GM12865 (cell line): Measurements from ENCODE around the gene JDP2.

ENCODE experiments used
- DNase-seq: peaks from one replicate; pipeline ENCODE4 v3.0.0; 2010; ENCODE audit warnings: low read depth
- H3K4me3 ChIP-seq: 2 replicates; pipeline ENCODE4 v1.5.1; 2011; ENCODE audit warnings: mild to moderate bottlenecking, low read depth, low read length, control low read depth
- TF ChIP-seq, protein P1 (sequence below): IDR thresholded peaks from 2 replicates; pipeline ENCODE4 v1.5.1; 2011; ENCODE audit warnings: low read length, control low read depth, low read depth, inconsistent platforms; ENCODE audit not compliant: insufficient read depth; ENCODE audit errors: missing control alignments

Gene JDP2

DNA sequence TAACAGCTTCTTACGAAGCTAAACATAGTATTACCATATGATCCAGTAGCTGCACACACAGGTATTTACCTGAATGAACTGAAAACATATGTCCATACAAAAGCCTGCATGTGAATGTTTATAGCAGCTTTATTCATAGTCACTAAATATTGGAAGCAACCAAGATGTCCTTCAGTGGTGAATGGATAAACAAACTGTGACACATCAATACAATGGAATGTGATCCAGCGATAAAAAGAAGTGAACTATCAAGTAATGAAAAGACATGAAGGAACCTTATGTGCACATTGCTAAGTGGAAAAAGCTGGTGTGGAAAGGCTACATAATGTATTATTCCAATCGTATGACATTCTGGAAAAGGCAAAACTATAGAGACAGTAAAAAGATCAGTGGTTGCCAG, 38.1 kb upstream of the JDP2 start:
- DNase-seq, result no peak
- TF ChIP-seq, protein P1, sequence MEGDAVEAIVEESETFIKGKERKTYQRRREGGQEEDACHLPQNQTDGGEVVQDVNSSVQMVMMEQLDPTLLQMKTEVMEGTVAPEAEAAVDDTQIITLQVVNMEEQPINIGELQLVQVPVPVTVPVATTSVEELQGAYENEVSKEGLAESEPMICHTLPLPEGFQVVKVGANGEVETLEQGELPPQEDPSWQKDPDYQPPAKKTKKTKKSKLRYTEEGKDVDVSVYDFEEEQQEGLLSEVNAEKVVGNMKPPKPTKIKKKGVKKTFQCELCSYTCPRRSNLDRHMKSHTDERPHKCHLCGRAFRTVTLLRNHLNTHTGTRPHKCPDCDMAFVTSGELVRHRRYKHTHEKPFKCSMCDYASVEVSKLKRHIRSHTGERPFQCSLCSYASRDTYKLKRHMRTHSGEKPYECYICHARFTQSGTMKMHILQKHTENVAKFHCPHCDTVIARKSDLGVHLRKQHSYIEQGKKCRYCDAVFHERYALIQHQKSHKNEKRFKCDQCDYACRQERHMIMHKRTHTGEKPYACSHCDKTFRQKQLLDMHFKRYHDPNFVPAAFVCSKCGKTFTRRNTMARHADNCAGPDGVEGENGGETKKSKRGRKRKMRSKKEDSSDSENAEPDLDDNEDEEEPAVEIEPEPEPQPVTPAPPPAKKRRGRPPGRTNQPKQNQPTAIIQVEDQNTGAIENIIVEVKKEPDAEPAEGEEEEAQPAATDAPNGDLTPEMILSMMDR, result no peak
- no peak overlapping the region for H3K4me3 ChIP-seq

DNA sequence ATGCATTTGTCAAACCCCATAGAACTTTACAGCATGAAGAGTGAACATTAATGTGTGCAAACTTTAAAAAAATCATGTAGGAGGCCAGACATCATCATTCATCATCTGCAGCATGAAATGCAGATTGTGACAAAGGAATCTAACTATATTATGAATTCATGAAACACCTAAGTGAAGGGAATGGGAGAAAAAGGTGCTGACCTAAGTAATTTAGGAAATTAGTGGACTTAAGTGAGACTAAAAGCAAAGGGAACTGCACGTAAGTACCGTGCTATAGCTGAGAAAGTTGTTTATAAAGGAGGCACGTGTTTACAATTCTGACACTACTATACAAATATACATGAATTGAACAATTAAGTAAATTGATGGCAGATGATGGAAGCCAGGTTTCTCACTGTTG, 37.6 kb upstream of the JDP2 start:
- DNase-seq, result no peak
- TF ChIP-seq, protein P1, result no peak
- no peak overlapping the region for H3K4me3 ChIP-seq

DNA sequence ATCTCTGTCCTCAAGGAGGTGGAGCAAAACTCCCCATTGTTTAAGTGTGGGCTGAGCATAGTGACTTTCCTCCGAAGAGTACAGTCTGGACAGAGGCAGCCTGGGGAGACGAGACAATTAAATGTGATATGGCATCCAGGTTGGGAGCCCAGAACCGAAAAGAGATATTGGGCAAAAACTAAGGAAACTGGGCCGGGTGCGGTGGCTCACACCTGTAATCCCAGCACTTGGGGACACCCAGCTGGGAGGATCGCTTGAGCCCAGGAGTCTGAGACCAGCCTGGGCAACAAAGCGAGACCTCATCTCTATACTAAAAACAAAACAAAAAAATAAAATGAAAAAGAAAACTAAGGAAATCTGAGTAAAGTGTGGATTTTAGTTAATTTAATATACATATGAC, 35.9 kb upstream of the JDP2 start:
- no peak for DNase-seq
- TF ChIP-seq, protein P1, result no peak
- H3K4me3 ChIP-seq, result no peak overlapping the region

DNA sequence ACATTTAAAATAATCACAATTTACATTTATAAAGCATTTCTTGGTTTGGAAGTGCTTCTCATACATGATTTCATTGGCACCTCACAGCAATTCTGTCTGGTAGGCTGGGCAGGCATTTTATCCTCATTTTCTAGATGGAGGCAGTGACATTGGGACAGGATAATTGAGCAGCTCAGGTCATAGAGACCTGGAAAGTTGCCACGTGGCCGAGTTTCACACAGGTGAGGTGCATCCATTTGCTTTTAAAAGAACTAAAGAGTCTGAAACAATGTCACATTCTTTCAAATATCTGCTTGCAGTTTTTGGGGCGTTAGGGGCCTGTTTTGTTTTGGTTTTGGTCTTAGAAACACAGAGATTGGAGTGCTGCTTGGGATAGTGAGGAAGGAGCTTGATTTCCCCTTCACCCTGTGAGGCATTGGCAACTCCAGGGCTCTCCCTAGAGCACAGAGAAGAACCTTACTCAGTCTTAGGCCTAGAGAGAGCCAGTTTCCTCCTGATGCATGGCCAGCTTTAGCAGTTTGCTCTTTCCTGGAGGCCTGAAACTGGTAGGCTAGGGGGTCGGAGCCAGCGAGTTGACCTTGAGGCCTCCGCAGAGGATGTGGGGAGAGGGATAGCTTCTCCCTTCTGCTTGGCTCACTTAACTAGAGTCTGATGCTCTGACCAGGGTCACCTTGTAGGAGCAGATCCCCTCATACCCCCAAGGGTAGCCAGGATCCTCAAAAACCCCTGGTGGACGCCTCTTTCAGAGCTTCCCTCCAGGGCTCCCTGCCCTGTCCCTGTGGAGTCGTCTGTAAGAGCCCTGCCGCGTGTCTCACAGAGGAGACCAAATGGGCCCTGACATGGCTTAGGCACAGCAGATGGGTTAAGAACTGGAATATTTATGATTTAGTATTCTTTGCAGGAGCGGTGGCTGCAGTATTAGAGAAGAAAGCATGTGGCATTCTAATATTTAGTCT, 34.9 kb upstream of the JDP2 start:
- no peak overlapping the region for H3K4me3 ChIP-seq
- no peak for DNase-seq
- TF ChIP-seq, protein P1, result no peak

DNA sequence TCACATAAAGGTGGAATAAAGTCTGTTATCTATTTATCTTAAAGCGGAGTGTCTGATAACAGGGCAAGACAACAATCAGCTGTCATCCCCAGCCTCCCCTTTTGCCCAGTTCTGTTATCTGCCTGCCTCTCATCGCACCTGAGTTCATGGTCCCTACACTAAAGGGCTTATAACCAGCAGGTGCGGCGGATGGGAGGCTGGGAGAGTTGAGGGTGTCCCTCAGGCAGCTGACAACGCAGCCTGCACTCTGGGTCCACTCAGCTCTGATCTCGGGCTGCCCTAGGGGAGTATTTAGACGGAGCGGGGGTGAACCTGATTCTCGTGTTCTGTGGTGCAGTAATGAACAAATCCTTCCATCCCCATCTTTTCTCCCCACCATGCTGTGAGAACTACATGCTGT, 34.0 kb upstream of the JDP2 start:
- no peak overlapping the region for H3K4me3 ChIP-seq
- DNase-seq, result no peak
- TF ChIP-seq, protein P1, result no peak

DNA sequence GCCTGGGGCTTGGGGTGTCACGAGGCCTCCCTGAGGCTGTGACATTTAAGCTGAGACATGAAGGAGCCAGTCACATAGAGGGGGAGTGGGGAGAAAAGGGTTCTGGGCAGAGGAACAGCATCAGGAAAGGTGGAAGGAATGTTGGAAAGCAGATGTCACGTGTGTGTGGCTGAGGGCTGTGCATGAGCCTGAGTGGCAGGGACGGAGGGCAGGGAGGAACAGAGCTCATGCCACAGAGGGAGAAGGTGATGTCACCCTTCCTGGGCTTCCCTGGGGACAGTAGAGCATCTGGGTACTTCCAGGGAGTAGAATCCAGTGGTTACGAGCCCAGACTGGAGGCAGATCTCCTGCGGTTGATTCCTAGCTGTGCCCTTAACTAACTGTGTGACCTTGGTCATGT, 32.0 kb upstream of the JDP2 start:
- TF ChIP-seq, protein P1, result no peak
- DNase-seq, result no peak
- H3K4me3 ChIP-seq, result no peak overlapping the region
